ENCODE measurements around the gene FBN2.
"Not testable (repeated sequence)": the region's sequence is repeated elsewhere in the genome, so short reads cannot be mapped to it uniquely, and the experiment has no call there.

FBN2 gene

GRCh38 chr5:128535251-128535650, 2.8 kb downstream of the FBN2 start:
- in situ Hi-C loops (cut with MboI; ENCODE audit: low sequenced_read_pairs) = no loop called here

- in situ Hi-C loops (cut with MboI; ENCODE audit: low sequenced_read_pairs) = no loop called here
Observed at GRCh38 chr5:128534726-128535125, 3.3 kb downstream of the FBN2 start.

GRCh38 chr5:128532776-128533175, 5.3 kb downstream of the FBN2 start:
- in situ Hi-C loops (cut with MboI; ENCODE audit: low sequenced_read_pairs) = no loop called here

- in situ Hi-C loops (cut with MboI; ENCODE audit: low sequenced_read_pairs) = no loop called here
Observed at GRCh38 chr5:128532127-128532526, 5.9 kb downstream of the FBN2 start.

GRCh38 chr5:128528637-128529255, 9.3 kb downstream of the FBN2 start:
- in situ Hi-C loops (cut with MboI; ENCODE audit: low sequenced_read_pairs) = no loop called here

- in situ Hi-C loops (cut with MboI; ENCODE audit: low sequenced_read_pairs) = no loop called here
Observed at GRCh38 chr5:128528126-128528525, 9.9 kb downstream of the FBN2 start.

- in situ Hi-C loops (cut with MboI; ENCODE audit: low sequenced_read_pairs) = no loop called here
Observed at GRCh38 chr5:128527077-128527476, 11.0 kb downstream of the FBN2 start.

- in situ Hi-C loops (cut with MboI; ENCODE audit: low sequenced_read_pairs) = no loop called here
Observed at GRCh38 chr5:128522336-128522735, 15.7 kb downstream of the FBN2 start.

GRCh38 chr5:128519827-128520226, 18.2 kb downstream of the FBN2 start:
- in situ Hi-C loops (cut with MboI; ENCODE audit: low sequenced_read_pairs) = no loop called here

GRCh38 chr5:128516978-128517377, 21.1 kb downstream of the FBN2 start:
- in situ Hi-C loops (cut with MboI; ENCODE audit: low sequenced_read_pairs) = no loop called here

GRCh38 chr5:128513806-128514205, 24.2 kb downstream of the FBN2 start:
- in situ Hi-C loops (cut with MboI; ENCODE audit: low sequenced_read_pairs) = no loop called here

GRCh38 chr5:128512894-128513293, 25.2 kb downstream of the FBN2 start:
- in situ Hi-C loops (cut with MboI; ENCODE audit: low sequenced_read_pairs) = no loop called here

GRCh38 chr5:128506643-128507042, 31.4 kb downstream of the FBN2 start:
- in situ Hi-C loops (cut with MboI; ENCODE audit: low sequenced_read_pairs) = no loop called here

GRCh38 chr5:128503727-128504126, 34.3 kb downstream of the FBN2 start:
- in situ Hi-C loops (cut with MboI; ENCODE audit: low sequenced_read_pairs) = not testable (repeated sequence)

GRCh38 chr5:128498844-128499455, 39.1 kb downstream of the FBN2 start:
- in situ Hi-C loops (cut with MboI; ENCODE audit: low sequenced_read_pairs) = no loop called here

GRCh38 chr5:128494516-128494915, 43.5 kb downstream of the FBN2 start:
- in situ Hi-C loops (cut with MboI; ENCODE audit: low sequenced_read_pairs) = no loop called here

- in situ Hi-C loops (cut with MboI; ENCODE audit: low sequenced_read_pairs) = no loop called here
Observed at GRCh38 chr5:128493657-128494329, 44.3 kb downstream of the FBN2 start.

- in situ Hi-C loops (cut with MboI; ENCODE audit: low sequenced_read_pairs) = no loop called here
Observed at GRCh38 chr5:128491291-128491690, 46.8 kb downstream of the FBN2 start.

- in situ Hi-C loops (cut with MboI; ENCODE audit: low sequenced_read_pairs) = no loop called here
Observed at GRCh38 chr5:128490761-128491160, 47.3 kb downstream of the FBN2 start.

- in situ Hi-C loops (cut with MboI; ENCODE audit: low sequenced_read_pairs) = no loop called here
Observed at GRCh38 chr5:128487041-128487440, 51.0 kb downstream of the FBN2 start.

GRCh38 chr5:128483738-128484137, 54.3 kb downstream of the FBN2 start:
- in situ Hi-C loops (cut with MboI; ENCODE audit: low sequenced_read_pairs) = no loop called here

GRCh38 chr5:128480906-128481633, 57.0 kb downstream of the FBN2 start:
- in situ Hi-C loops (cut with MboI; ENCODE audit: low sequenced_read_pairs) = no loop called here
